ENCODE data around the gene PGK1.

- TF ChIP-seq CTCF (conservative IDR thresholded peaks at IDR 0.05 in 1 of 2, IDR thresholded peaks at IDR 0.05 in 1 of 2; ENCODE audit: low read depth in 1 of 2, low read length in 2 of 2) (no peak), EZH2 (IDR thresholded peaks at IDR 0.05; ENCODE audit: low read length, missing control alignments) (no peak)
These were observed 5.9 kb upstream of the PGK1 start for GRCh38 chrX:78098108-78098507.

All from fibroblast of lung (primary cell).